Heart left ventricle (tissue), 13 donors: ENCODE data around the gene ADAMTS12.

Experiments
- CTCF ChIP-seq, 12 donors: fragments of 200-600 bp; sonication (generic) in 4 of 12; IDR thresholded peaks; one replicate each; pipeline versions ENCODE4 v1.5.0 to v1.8.0; 2018 to 2022; ENCODE audit warnings: antibody characterized with exemption in 12 of 12, mild to moderate bottlenecking in 5 of 12
- POLR2A ChIP-seq, 2 donors: fragments of 450-650 bp; IDR thresholded peaks; one replicate each; pipeline ENCODE4 v1.6.1; 2017; ENCODE audit warnings: antibody characterized with exemption in 2 of 2, mild to moderate bottlenecking in 2 of 2, moderate library complexity in 2 of 2
- donor health status: ischemic (EF 13 %, LVEDD 7.1; RV severe dilation, severe dysfunction).
- donor health status: DM: no; HTN: yes; CAD: no.
- donor health status: DM: no; HTN: no; CAD: no.
- donor health status: ischemic (EF 25% LVEDD 6.9; RV normal size, moderate dysfunction).
- donor health status: ischemic (EF 25% LVEDD 5.7; RV mildly dilated, moderate dysfunction).
- donor health status: ischemic (EF 35%, LVEDD 5.7; RV mildly dilated, moderate dysfunction).
- donor health status: nonischemic (EF 11% LVEDD 7.7; RV severe dilation, severe dysfunction).
- donor health status: DM: yes; HTN: yes; CAD: no.
- donor health status: PGD.
- donor health status: ischemic (EF 29% LVEDD 5.4; RV normal size, mild dysfunction).
- donor health status: nonischemic (EF 23%, LVEDD 6.1; RV moderate dilation, normal function).

GRCh38 chr5:33526755-33527154 lies 365.0 kb downstream of the ADAMTS12 start:
- no peak for TF ChIP-seq CTCF (IDR thresholded peaks at IDR 0.05)
- no peak for TF ChIP-seq POLR2A (IDR thresholded peaks at IDR 0.05)
